ENCODE results near the gene ATRNL1. TPM values are rescaled to one million over a fixed set of nuclear protein-coding genes. Genes with fewer than 3 reads are reported as not detected.

Gene ATRNL1
- total and polyA plus RNA-seq, 2 of the 8 experiments (the other 6 are each of a cell fraction or from before 2014, with no cell fraction given): 5.1 to 17.6 TPM

GRCh38 chr10:115052226-115052625 is 40.9 kb upstream of the ATRNL1 start (continued):
- TF ChIP-seq NRF1 (IDR thresholded peaks at IDR 0.05; ENCODE audit: low read depth, low read length): no peak

All from H1 (cell line).